Transverse colon (tissue), 4 donors: ENCODE data around the gene ALK. TPM values are rescaled to one million over a fixed set of nuclear protein-coding genes. Genes with fewer than 3 reads are reported as not detected.

Source experiments
- DNase-seq: peaks from one replicate; pipeline ENCODE4 v3.0.0-alpha.2; 2019
- H3K27ac ChIP-seq, 4 donors: fragments of 200-600 bp; sonication (generic); 2 replicates each; pipeline ENCODE4 v1.5.1; 2016 to 2018; ENCODE audit warnings: inconsistent platforms in 4 of 4
- H3K27me3 ChIP-seq: fragments of 200-600 bp; sonication (generic); 2 replicates; pipeline ENCODE4 v1.5.1; 2017; ENCODE audit warnings: inconsistent platforms
- H3K36me3 ChIP-seq, 4 donors: fragments of 200-600 bp; sonication (generic); 2 replicates each; pipeline ENCODE4 v1.5.1; 2017 to 2019; ENCODE audit warnings: inconsistent platforms in 4 of 4
- H3K4me1 ChIP-seq, 4 donors: fragments of 200-600 bp; sonication (generic); 2 replicates each; pipeline ENCODE4 v1.5.1; 2017 to 2020; ENCODE audit warnings: inconsistent platforms in 4 of 4
- H3K4me3 ChIP-seq, 4 donors: fragments of 200-600 bp; sonication (generic); 1 replicate in 1 of 4; 2 replicates in 3 of 4; pipeline versions ENCODE4 v1.5.1 to v1.6.1; 2017 to 2019; ENCODE audit warnings: inconsistent platforms in 4 of 4
- H3K9me3 ChIP-seq, 2 donors: fragments of 200-600 bp; sonication (generic); 2 replicates each; pipeline ENCODE4 v1.5.1; 2017 to 2019; ENCODE audit warnings: inconsistent platforms in 2 of 2
- EP300 ChIP-seq: sonication (generic); formaldehyde crosslinking; IDR thresholded peaks from one replicate; pipeline ENCODE4 v1.6.1; 2017; ENCODE audit warnings: antibody characterized with exemption, low read depth
- POLR2A ChIP-seq: fragments of 450-650 bp; IDR thresholded peaks from one replicate; pipeline ENCODE4 v1.6.1; 2016; ENCODE audit warnings: antibody characterized with exemption, mild to moderate bottlenecking, moderate library complexity
- POLR2AphosphoS5 ChIP-seq, 3 donors: sonication (generic); formaldehyde crosslinking; IDR thresholded peaks; one replicate each; pipeline ENCODE4 v1.6.1; 2016; ENCODE audit warnings: antibody characterized with exemption in 3 of 3
- WGBS, 2 donors: methylation state at CpG; one replicate each; pipeline ENCODE4 v1.1.5; 2018; ENCODE audit warnings: low coverage in 1 of 2; 5-methylcytosine and 5-hydroxymethylcytosine counted together
- in situ Hi-C, 4 donors: fragments of 200-750 bp; cut with MboI; loops; one replicate each; pipeline versions ENCODE4 v1.15.0 to v1.15.1; 2017; ENCODE audit warnings: low sequenced_read_pairs in 3 of 4, low pct_ligation_motif_present in 1 of 4, low pct_unique_long_range_greater_than_20kb in 1 of 4
- intact Hi-C: fragments of 100-400 bp; cut with DNase I; formaldehyde crosslinking; loops from one replicate; pipeline ENCODE4 v1.15.1; 2023; ENCODE audit warnings: low total_unique reads
- total RNA-seq, 4 donors: library from RNA; depleted of rRNA; stranded (reverse); fragments of >200 nt; gene quantifications; one replicate each; pipeline ENCODE4 v1.1.0, GENCODE V29; 2016
- TF ChIP-seq, protein P1 (sequence below), 5 experiments: fragments of 200-600 bp in 3 of 5; fragments of 450-650 bp in 2 of 5; sonication (generic) in 3 of 5; IDR thresholded peaks; 1 replicate in 2 of 5; 2 replicates in 3 of 5; pipeline ENCODE4 v1.5.1; 2016 to 2017; ENCODE audit warnings: antibody characterized with exemption in 5 of 5, inconsistent platforms in 3 of 5, mild to moderate bottlenecking in 2 of 5, moderate library complexity in 1 of 5

The ALK gene
- total RNA-seq, 4 donors from 2014 or later = 0.32 to 0.82 TPM; not detected in 2

DNA sequence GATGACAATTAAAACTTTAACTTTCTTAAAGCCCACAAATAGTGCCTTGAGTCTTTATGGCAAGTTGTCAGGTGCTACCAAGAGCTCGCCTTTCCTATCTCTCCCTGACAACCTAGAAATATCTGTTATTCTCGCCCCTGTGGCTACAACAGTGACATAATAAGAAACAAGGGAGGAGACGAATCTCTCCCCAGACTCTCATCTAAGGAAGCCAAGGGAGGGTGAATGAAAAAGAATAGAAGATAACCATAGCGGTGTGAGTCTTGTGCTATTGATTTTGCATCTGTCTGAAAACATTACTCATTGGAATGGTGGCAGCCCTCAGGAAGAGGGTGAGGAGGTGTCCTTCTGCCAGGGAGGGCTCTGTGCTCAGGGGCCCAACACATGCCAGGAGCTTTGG lies 114.3 kb downstream of the ALK start:
- Histone ChIP-seq H3K4me3 (no peak overlapping the region), H3K9me3 (no peaks in the 10 kb centered on the region), H3K27me3 (no peaks in the 10 kb centered on the region), H3K36me3 (no peaks in the 10 kb centered on the region), H3K4me1 (no peaks in the 10 kb centered on the region), H3K27ac (no peak overlapping the region)
- DNase-seq = no peak
- 54 to 67% methylated on average over 4 of the region's 4 CpGs for WGBS, 2 donors
- TF ChIP-seq POLR2A (no peak), EP300 (no peak), POLR2AphosphoS5 (IDR thresholded peaks at IDR 0.05) (no peak)
- TF ChIP-seq, protein P1, sequence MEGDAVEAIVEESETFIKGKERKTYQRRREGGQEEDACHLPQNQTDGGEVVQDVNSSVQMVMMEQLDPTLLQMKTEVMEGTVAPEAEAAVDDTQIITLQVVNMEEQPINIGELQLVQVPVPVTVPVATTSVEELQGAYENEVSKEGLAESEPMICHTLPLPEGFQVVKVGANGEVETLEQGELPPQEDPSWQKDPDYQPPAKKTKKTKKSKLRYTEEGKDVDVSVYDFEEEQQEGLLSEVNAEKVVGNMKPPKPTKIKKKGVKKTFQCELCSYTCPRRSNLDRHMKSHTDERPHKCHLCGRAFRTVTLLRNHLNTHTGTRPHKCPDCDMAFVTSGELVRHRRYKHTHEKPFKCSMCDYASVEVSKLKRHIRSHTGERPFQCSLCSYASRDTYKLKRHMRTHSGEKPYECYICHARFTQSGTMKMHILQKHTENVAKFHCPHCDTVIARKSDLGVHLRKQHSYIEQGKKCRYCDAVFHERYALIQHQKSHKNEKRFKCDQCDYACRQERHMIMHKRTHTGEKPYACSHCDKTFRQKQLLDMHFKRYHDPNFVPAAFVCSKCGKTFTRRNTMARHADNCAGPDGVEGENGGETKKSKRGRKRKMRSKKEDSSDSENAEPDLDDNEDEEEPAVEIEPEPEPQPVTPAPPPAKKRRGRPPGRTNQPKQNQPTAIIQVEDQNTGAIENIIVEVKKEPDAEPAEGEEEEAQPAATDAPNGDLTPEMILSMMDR (IDR thresholded peaks at IDR 0.05) = no peak
- intact Hi-C loops (no loop called here), in situ Hi-C loops (no loop called here)

DNA sequence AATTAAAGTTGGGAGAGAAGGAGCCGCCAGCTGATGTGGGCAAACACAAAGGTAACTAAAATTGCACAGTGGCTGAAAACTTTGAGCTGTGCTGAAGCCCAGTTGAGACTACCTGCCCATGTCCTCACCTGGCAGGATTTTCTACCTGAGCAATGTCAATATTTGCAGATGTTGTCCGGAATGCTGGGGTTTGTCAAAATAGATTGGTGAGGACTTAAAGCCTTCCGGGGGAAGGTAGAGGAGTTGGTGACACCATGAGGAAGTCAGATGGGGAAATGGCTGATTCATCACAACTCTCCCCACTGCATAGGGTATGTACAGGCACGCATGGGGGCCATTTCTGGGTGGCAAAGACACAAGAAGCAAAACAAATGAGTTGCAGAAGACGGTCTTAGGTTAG lies 114.9 kb downstream of the ALK start:
- in situ Hi-C loops (no loop called here), intact Hi-C loops (no loop called here)
- TF ChIP-seq POLR2AphosphoS5 (IDR thresholded peaks at IDR 0.05) = no peak
- no peak for TF ChIP-seq POLR2A
- no peak for TF ChIP-seq EP300
- TF ChIP-seq, protein P1 (IDR thresholded peaks at IDR 0.05) = no peak
- 59 to 66% methylated on average over 2 to 5 of the region's 5 CpGs for WGBS, 2 donors
- DNase-seq = no peak
- H3K36me3 ChIP-seq = no peaks in the 10 kb centered on the region
- H3K27me3 ChIP-seq = no peaks in the 10 kb centered on the region
- H3K4me1 ChIP-seq = no peaks in the 10 kb centered on the region
- H3K27ac ChIP-seq = no peak overlapping the region
- H3K4me3 ChIP-seq = no peak overlapping the region
- no peaks in the 10 kb centered on the region for H3K9me3 ChIP-seq

DNA sequence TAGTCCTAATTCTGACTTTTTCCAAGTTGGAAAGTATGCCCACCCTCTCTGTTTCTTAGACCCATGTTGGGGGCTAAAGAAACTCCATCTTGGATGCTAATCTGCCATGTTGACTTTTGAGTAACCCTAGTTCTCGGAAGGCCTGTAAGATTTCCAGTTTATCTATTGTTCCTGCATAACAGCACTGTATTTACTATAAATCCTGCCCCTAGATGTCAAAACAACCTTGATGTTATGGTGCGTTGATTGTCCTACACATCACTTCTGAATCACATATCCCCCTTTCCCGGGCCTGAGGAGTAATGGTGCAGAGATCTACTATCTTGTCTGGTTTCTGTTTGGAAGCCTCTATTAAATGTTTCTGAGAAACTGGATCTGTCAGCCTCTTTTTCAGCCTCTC lies 116.7 kb downstream of the ALK start:
- Histone ChIP-seq H3K27me3 (no peaks in the 10 kb centered on the region), H3K9me3 (no peaks in the 10 kb centered on the region), H3K4me3 (no peak overlapping the region), H3K36me3 (no peaks in the 10 kb centered on the region), H3K4me1 (no peaks in the 10 kb centered on the region), H3K27ac (no peak overlapping the region)
- no peak for DNase-seq
- TF ChIP-seq POLR2AphosphoS5 (IDR thresholded peaks at IDR 0.05) (no peak), EP300 (no peak)
- TF ChIP-seq, protein P1 (IDR thresholded peaks at IDR 0.05) = no peak
- WGBS, 2 donors = 73% methylated on average over 3 of the region's 3 CpGs; no CpG with 5 or more reads in 1 of the 2 donors
- intact Hi-C loops = no loop called here
- in situ Hi-C loops = no loop called here

DNA sequence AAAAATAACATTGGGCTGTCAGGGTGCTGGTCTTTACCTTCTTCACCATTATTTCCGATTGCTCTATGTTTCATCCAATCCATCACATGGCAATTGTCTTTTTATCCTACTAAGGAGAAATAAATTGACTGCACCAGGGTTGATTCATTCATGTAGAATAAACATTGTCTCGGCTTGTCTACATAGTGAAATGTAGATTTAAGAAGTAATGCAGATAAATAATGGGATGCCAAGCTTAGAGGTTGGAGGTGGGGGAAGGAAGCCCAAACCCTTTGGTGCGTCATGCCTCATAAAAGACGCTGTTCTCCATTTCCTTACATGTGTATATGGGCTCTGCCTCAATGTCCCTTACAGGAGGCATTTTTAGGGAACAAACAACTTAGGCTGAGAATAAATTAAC lies 117.8 kb downstream of the ALK start:
- Histone ChIP-seq H3K9me3 (no peaks in the 10 kb centered on the region), H3K27ac (no peak overlapping the region), H3K4me1 (no peaks in the 10 kb centered on the region), H3K27me3 (no peaks in the 10 kb centered on the region), H3K36me3 (no peaks in the 10 kb centered on the region), H3K4me3 (no peak overlapping the region)
- no peak for DNase-seq
- WGBS, 2 donors = 73 to 75% methylated on average over 4 of the region's 4 CpGs
- in situ Hi-C loops = no loop called here
- TF ChIP-seq POLR2A (no peak), EP300 (no peak), POLR2AphosphoS5 (IDR thresholded peaks at IDR 0.05) (no peak)
- TF ChIP-seq, protein P1 (IDR thresholded peaks at IDR 0.05) = no peak
- intact Hi-C loops = no loop called here
